Measurements from ENCODE around the gene DPP7.

DPP7 gene

DNA sequence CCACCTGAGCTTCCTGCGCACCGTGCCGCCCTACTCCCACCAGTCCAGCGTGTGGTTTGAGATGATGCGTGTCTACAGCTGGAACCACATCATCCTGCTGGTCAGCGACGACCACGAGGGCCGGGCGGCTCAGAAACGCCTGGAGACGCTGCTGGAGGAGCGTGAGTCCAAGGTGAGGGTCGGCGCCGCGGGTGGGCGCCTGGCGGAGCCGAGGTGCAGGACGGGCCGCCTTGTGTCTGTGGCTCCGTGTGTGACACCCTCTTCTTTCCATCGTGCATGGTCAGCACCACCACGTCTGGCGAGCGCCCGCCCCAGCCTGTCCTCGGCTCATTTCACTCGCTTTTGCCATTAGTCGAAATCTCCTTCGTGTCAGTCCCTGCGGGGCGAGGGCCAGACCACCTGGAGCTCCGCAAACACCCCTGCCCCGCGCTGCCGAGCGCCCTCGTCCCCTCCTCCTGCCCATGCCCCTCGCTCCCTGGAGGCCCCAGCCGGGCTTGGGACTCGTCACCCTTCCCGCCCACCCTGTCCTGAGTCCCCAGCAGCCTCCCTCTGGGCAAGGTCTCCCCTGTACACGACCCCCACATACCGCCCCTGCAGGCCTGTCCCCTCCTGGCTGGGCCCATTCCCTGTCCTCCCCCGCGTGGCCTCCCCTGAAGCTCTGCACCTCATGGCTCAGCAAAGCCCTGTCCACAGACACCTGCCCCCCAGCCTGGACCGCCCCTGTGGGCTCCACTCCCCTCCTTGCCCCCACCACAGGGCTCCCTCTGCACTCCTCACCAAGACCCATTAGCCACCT is 31.4 kb upstream of the DPP7 start:
- H3K4me3 ChIP-seq (ENCODE audit: low read depth, low read length), result no peak overlapping the region
- peaks cover 4% of the 10 kb centered on the region for H3K27me3 ChIP-seq (ENCODE audit: control insufficient read depth, insufficient read depth, low read length)
- no peak overlapping the region for H2AFZ ChIP-seq
- H3K79me2 ChIP-seq, result no peaks in the 10 kb centered on the region
- no peaks in the 10 kb centered on the region for H3K4me1 ChIP-seq
- no peaks in the 10 kb centered on the region for H3K9me3 ChIP-seq (ENCODE audit: control insufficient read depth, low read length)
- no peak overlapping the region for H3K27ac ChIP-seq
- no peak overlapping the region for H3K4me2 ChIP-seq (ENCODE audit: low read length)
- H3K9ac ChIP-seq, result no peak overlapping the region
- TF ChIP-seq CTCF (IDR thresholded peaks at IDR 0.05), result no peak
- no peaks in the 10 kb centered on the region for H3K36me3 ChIP-seq (ENCODE audit: control insufficient read depth, insufficient read depth, low read length)

GRCh38 chr9:137143459-137143858 is 28.9 kb upstream of the DPP7 start:
- Histone ChIP-seq H3K27ac (no peak overlapping the region), H3K27me3 (ENCODE audit: control insufficient read depth, insufficient read depth, low read length) (peaks cover 5% of the 10 kb centered on the region), H3K9ac (no peak overlapping the region), H3K4me3 (ENCODE audit: low read depth, low read length) (no peak overlapping the region), H3K36me3 (ENCODE audit: control insufficient read depth, insufficient read depth, low read length) (no peaks in the 10 kb centered on the region), H3K4me1 (no peaks in the 10 kb centered on the region), H2AFZ (no peak overlapping the region), H3K9me3 (ENCODE audit: control insufficient read depth, low read length) (no peaks in the 10 kb centered on the region), H3K79me2 (no peaks in the 10 kb centered on the region), H3K4me2 (ENCODE audit: low read length) (no peak overlapping the region)
- TF ChIP-seq CTCF (IDR thresholded peaks at IDR 0.05), result no peak

GRCh38 chr9:137141976-137142936 is 27.7 kb upstream of the DPP7 start:
- H3K79me2 ChIP-seq, result no peaks in the 10 kb centered on the region
- no peak overlapping the region for H3K9ac ChIP-seq
- H3K27me3 ChIP-seq (ENCODE audit: control insufficient read depth, insufficient read depth, low read length), result peaks cover 11% of the 10 kb centered on the region
- H3K36me3 ChIP-seq (ENCODE audit: control insufficient read depth, insufficient read depth, low read length), result no peaks in the 10 kb centered on the region
- no peak overlapping the region for H3K4me2 ChIP-seq (ENCODE audit: low read length)
- H3K4me1 ChIP-seq, result no peaks in the 10 kb centered on the region
- H2AFZ ChIP-seq, result no peak overlapping the region
- no peak for TF ChIP-seq CTCF (IDR thresholded peaks at IDR 0.05)
- H3K4me3 ChIP-seq (ENCODE audit: low read depth, low read length), result no peak overlapping the region
- no peak overlapping the region for H3K27ac ChIP-seq
- no peaks in the 10 kb centered on the region for H3K9me3 ChIP-seq (ENCODE audit: control insufficient read depth, low read length)

GRCh38 chr9:137141050-137141810 is 26.7 kb upstream of the DPP7 start:
- Histone ChIP-seq H3K9ac (no peak overlapping the region), H3K27ac (no peak overlapping the region), H3K9me3 (ENCODE audit: control insufficient read depth, low read length) (no peaks in the 10 kb centered on the region)

More at GRCh38 chr9:137141050-137141810, 26.7 kb upstream of the DPP7 start:
- Histone ChIP-seq H2AFZ (no peak overlapping the region), H3K79me2 (no peaks in the 10 kb centered on the region), H3K4me3 (ENCODE audit: low read depth, low read length) (no peak overlapping the region), H3K36me3 (ENCODE audit: control insufficient read depth, insufficient read depth, low read length) (no peaks in the 10 kb centered on the region), H3K4me2 (ENCODE audit: low read length) (no peak overlapping the region), H3K27me3 (ENCODE audit: control insufficient read depth, insufficient read depth, low read length) (peaks cover 11% of the 10 kb centered on the region), H3K4me1 (no peaks in the 10 kb centered on the region)
- TF ChIP-seq CTCF (IDR thresholded peaks at IDR 0.05), result no peak
